ENCODE data around the gene UTY. TPM values are rescaled to one million over a fixed set of nuclear protein-coding genes. Genes with fewer than 3 reads are reported as not detected.

The UTY gene
- total RNA-seq, 1 donor from 2014 or later = 32.4 TPM

DNA sequence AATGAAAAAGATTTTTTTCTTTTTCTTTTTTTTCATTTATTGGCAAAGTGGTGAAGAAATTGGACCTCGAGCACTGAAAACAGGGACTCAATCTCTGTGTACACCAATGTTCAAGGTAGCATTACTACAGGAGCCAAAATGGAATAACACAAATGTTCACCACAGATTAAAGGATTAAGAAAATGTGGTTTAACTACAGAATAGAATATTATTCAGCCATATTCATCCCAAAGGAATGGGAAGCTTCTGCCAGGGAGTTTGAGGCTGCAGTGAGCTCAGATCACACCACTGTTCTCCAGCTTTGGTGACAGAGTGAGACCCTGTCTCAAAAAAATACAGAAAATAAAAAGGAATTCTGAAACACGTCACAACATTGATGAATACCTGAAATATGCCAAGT is 81.0 kb downstream of the UTY start:
- Histone ChIP-seq H3K36me3 (peaks cover 8% of the 10 kb centered on the region), H3K4me3 (no peak overlapping the region), H3K27me3 (ENCODE audit: low read depth) (no peaks in the 10 kb centered on the region), H3K4me1 (no peaks in the 10 kb centered on the region), H3K27ac (no peak overlapping the region), H3K9me3 (no peaks in the 10 kb centered on the region)
- TF ChIP-seq CTCF (IDR thresholded peaks at IDR 0.05) = no peak
- intact Hi-C loops (cut with DNase I) = no loop called here
- ATAC-seq (no peak), DNase-seq (no peak)

DNA sequence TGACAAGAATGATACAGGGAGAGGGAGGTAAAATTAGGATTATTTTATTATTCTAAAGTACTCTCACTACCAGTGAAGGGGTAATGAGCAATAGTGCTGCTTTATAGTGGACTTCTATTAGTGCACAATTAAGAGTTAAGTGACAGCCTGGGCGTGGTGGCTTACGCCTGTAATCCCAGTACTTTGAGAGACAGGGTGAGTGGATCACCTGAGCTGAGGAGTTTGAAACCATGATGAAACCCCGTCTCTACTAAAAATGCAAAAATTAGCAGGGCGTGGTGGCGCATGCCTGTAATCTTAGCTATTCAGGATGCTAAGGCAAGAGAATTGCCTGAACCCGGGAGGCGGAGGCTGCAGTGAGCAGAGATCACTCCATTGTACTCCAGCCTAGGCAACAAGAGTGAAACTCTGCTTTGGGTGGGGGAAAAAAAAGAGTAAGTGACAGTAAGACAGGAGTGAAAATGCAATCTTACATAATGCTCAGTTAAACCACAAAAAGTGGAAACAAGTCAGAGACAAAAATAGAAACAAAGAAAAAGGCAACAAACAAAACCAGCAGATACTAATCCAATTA is 98.6 kb downstream of the UTY start:
- no peaks in the 10 kb centered on the region for H3K4me1 ChIP-seq
- no peak overlapping the region for H3K4me3 ChIP-seq
- TF ChIP-seq CTCF (IDR thresholded peaks at IDR 0.05) = no peak
- no peak for DNase-seq
- intact Hi-C loops (cut with DNase I) = no loop called here
- H3K9me3 ChIP-seq = no peaks in the 10 kb centered on the region
- H3K36me3 ChIP-seq = no peaks in the 10 kb centered on the region
- H3K27me3 ChIP-seq (ENCODE audit: low read depth) = no peaks in the 10 kb centered on the region
- H3K27ac ChIP-seq = no peak overlapping the region
- no peak for ATAC-seq

DNA sequence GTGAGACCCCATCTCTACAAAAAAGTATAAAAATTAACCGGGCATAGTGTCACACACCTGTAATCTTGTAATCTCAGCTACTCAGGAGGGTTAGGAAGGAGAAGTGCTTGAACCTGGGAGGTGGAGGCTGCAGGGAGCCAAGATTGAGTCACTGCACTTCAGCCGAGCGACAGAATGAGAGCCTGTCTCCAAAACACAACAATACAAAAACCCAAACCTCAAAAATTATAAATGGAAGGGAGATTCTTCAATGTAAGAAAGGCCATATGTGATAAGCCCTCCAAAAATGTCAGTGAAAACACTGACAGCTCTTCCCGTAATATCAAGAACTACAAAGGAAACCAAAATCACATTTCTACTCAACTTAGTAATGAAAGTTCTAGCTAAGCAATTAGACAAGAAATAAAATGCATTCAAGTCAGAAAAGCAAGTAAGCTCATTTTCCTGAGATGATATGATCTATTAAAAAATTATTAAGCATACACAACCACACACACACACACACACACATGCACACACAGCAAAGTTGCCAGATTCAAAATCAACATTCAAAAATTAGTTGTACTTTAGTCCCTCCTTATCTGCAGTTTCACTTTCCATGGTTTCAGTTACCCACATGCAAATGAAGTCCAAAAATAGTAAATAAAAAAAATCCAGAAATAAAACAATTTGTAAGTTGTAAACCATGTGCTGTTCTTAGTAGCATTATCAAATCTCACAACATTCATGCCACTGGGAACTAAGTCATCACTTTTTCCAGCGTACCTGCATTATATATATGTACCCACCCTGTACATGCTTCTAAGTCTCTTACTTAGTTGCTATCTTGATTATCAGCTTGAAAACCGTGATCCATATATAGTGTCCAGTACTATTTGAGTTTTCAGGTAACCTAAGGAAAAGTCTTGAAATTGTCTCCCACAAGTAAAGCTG is 108.7 kb downstream of the UTY start:
- H3K27me3 ChIP-seq (ENCODE audit: low read depth) = no peaks in the 10 kb centered on the region
- H3K27ac ChIP-seq = no peak overlapping the region
- ATAC-seq (no peak), DNase-seq (no peak)
- H3K36me3 ChIP-seq = peaks cover 9% of the 10 kb centered on the region
- intact Hi-C loops (cut with DNase I) = no loop called here
- TF ChIP-seq CTCF (IDR thresholded peaks at IDR 0.05) = no peak
- H3K4me3 ChIP-seq = no peak overlapping the region
- no peaks in the 10 kb centered on the region for H3K9me3 ChIP-seq
- H3K4me1 ChIP-seq = peaks cover 10% of the 10 kb centered on the region

DNA sequence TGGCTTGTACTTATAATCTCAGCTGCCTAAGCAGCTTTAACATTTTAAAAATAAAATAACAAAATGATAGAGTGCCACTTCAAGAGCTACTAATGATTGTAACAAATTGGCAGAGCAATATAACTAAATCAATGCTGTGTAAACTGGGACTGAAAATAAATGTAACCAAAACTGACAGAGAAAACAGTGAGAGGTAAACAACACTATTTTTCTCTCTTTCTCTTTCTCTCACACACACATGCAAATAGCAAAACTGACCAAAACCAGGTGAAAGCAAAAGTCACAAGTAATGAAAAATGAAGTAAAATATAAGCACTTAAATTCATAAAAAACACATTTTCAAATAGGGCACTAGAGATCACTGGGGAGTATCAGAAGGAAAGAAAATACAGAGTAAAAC is 109.6 kb downstream of the UTY start:
- intact Hi-C loops (cut with DNase I) = no loop called here
- DNase-seq = no peak
- no peak for TF ChIP-seq CTCF (IDR thresholded peaks at IDR 0.05)

DNA sequence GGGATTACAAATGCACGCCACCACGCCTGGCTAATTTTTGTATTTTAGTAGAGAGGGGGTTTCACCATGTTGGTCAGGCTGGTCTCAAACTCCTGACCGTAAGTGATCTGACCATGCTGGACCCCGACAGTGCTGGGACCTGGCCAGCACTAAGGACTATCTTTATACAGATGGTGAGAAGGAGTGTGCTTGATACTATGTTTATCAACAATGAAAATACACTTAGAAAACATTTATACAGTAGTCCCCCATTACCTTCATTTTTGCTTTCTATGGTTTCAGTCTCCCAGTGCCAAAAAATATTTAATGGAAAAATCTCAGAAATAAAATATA is 111.4 kb downstream of the UTY start:
- ATAC-seq = no peak
- no peak for TF ChIP-seq CTCF (IDR thresholded peaks at IDR 0.05)
- no peak overlapping the region for H3K27ac ChIP-seq
- H3K4me1 ChIP-seq = peaks cover 10% of the 10 kb centered on the region
- H3K9me3 ChIP-seq = no peaks in the 10 kb centered on the region
- no peak overlapping the region for H3K4me3 ChIP-seq
- intact Hi-C loops (cut with DNase I) = no loop called here
- H3K36me3 ChIP-seq = peaks cover 9% of the 10 kb centered on the region
- H3K27me3 ChIP-seq (ENCODE audit: low read depth) = no peaks in the 10 kb centered on the region
- DNase-seq = no peak

More for the DNA sequence above, 109.6 kb downstream of the UTY start:
- Histone ChIP-seq H3K4me1 (peaks cover 10% of the 10 kb centered on the region), H3K9me3 (no peaks in the 10 kb centered on the region), H3K36me3 (peaks cover 9% of the 10 kb centered on the region), H3K4me3 (no peak overlapping the region), H3K27me3 (ENCODE audit: low read depth) (no peaks in the 10 kb centered on the region), H3K27ac (no peak overlapping the region)
- ATAC-seq = no peak

Data from lower lobe of right lung (tissue), 2 donors.